HPDE6-E6E7 (cell line): ENCODE results near the gene QRICH1.
A peak's percentile ranks its signal among the peaks of the same experiment; 100 is the strongest.
"Not testable (repeated sequence)": the region's sequence is repeated elsewhere in the genome, so short reads cannot be mapped to it uniquely, and the experiment has no call there.

Experiments used
- DNase-seq: peaks from one replicate; pipeline ENCODE4 v3.0.0; 2011; ENCODE audit warnings: missing footprints; ENCODE audit errors: extremely low spot score

The QRICH1 gene

DNA sequence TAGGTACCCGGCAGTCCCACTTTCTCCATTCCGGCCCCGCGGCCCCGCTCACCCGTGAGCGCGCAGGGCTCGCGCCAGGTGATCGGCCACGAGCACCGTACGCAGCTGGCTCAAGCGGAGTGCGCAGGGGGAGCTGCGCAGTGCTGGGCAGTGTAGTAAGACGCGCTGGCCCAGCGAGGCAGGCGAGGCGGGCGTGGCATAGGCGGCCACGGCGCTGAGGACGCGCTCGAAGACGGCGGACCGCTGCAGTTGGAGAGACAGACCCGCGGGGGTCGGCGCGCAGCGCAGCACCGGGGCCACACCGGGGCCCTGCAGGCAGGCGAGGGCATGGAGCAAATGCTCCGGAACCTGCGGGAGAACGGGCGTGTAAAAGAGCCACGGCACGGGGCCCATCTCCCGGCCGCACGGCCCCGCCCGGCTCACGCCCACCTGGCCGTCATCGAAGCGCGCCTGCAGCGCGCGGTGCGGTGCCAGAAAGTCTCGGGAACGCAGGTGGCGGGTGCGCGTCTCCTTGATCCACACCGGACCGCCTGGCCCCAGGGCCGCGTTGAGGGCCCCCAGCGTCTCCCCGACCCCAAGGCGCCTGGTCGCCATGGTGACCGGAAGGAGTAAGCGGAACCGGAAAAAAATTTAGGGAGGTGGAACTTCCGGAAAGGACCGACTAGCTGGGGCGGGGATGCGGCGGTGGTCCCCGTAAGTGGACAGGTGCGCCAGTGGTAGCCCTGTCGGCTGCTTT, 75.7 kb downstream of the QRICH1 start, which contains the start of gene DALRD3:
TSS of gene DALRD3 (minus strand) at position 610 of the 736 bp plus-strand sequence. CDS start at position 594, 16 bp downstream.
- DNase-seq = no peak

DNA sequence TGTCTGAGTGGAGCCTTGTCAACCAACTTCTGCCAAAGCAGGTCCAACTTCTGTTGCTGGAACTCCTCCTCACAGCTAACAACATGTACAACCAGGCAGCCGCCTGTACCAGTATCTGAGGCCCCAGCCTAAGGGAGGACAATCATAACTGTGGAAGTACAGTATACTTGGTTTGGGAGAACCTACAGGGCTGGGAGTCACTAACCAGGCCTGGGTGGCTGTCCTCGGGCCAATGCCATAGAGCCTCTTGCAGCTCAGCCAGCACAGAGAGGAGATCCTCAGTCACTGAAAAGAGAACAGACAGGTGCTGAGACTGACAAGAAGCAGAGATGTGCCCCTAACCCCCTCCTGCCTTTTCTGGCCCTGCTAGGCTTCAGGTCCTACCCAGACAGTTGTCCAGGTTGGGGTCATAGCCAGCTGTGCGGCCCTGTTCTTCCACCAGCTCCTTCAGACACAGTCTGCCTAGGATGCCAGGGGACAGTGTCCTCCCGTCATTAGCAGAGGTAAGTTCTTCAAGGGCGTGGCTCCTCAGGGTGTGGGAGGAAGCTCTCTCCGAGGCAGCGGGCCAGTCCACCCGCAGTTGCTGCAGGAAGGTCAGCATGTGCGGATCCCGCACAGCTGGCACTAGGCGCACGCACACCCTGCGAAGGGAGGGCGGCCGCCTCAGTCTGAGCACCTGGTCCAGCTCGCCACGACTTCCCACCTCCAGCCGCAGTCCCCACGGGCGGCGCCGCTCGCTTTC, 76.5 kb downstream of the QRICH1 start:
- no peak for DNase-seq

DNA sequence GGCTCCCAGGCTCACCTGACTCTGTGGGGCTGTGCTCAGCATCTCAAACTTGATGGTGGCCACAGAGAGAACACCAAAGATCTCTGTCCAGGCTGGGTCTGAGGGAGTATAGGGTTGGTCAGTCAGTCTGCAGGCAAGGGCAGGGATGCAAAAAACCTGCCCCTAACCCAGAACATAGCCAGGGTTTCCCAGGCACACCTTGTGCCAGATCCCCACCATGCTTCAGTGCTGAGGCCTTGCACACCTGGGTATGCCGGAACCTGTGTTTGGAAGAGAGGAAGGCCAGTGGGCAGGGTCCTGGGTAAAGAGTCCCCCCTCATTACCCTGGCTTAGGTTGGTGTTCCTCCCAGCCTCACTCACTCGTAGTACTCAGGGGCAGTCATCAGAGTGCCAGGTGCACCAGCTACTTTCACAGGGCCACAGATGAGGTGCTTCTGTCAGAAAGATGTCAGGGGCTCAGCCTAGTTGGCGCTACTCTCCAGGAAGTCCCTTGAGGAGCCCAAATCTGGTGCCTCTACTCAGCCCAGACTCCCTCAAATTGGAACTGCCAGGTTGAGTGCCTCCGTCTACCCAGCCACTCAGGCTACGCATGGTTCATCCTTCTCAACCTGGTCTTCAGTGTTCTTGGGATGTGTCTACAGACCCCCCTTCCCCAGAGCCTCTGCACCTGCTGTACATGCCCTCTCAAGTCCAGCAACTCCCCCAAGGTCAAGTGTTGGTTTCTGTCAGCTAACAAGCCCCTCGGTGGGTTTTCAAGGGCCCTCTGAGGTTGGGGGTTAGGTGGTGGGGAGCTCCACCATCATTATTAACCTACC, 77.2 kb downstream of the QRICH1 start:
- DNase-seq = no peak

- no peak for DNase-seq
Measured at GRCh38 chr3:49015765-49016164, 78.1 kb downstream of the QRICH1 start.

DNA sequence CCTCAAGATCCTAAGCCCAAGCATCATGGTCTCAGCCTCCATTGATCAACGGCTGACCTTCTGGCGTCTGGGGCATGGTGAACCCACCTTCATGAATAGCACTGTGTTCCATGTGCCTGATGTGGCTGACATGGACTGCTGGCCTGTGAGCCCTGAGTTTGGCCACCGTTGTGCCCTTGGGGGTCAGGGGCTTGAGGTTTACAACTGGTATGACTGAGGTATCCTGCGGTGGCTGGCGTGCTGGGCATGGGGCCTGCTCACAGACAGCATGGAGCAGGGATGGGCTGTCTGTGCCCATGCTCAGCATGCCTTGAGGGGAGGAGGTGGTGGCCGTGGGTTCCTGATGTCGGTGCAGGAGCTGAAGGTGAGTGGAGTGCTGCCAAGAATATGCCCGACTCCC, 78.8 kb downstream of the QRICH1 start:
- DNase-seq = no peak

DNA sequence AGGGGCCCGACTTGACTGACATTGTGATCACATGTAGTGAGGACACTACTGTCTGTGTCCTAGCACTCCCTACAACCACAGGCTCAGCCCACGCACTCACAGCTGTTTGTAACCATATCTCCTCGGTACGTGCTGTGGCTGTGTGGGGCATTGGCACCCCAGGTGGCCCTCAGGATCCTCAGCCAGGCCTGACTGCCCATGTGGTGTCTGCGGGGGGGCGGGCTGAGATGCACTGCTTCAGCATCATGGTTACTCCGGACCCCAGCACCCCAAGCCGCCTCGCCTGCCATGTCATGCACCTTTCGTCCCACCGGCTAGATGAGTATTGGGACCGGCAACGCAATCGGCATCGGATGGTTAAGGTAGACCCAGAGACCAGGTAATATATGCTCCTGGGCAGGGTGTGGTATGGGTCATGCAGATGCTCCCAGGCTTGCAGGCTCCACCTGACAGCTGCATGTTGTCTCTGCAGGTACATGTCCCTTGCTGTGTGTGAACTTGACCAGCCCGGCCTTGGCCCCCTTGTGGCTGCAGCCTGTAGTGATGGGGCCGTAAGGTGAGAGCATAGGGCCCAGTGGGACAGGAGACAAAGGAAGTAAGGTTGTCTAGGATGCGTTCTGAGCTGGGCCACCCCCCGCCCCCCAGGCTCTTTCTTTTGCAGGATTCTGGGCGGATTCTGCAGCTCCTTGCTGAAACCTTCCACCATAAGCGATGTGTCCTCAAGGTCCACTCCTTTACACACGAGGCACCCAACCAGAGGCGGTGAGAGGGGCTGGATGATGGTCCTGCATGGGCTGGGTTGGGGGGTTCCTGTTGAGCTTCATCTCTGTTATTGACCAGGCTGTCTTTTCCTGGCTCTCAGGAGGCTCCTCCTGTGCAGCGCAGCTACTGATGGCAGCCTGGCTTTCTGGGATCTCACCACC, 79.9 kb downstream of the QRICH1 start:
- DNase-seq = no peak

DNA sequence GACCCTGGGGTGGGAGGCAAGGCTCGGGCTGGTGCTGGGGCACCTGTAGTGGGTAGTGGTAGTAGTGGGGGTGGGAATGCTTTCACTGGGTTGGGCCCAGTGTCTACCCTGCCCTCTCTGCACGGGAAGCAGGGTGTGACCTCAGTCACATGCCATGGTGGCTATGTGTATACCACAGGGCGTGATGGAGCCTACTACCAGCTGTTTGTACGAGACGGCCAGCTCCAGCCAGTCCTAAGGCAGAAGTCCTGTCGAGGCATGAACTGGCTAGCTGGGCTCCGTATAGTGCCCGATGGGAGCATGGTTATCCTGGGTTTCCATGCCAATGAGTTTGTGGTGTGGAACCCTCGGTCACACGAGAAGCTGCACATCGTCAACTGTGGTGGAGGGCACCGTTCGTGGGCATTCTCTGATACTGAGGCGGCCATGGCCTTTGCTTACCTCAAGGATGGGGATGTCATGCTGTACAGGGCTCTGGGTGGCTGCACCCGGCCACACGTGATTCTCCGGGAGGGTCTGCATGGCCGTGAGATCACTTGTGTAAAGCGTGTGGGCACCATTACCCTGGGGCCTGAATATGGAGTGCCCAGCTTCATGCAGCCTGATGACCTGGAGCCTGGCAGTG, 80.6 kb downstream of the QRICH1 start:
- DNase-seq = no peak

DNA sequence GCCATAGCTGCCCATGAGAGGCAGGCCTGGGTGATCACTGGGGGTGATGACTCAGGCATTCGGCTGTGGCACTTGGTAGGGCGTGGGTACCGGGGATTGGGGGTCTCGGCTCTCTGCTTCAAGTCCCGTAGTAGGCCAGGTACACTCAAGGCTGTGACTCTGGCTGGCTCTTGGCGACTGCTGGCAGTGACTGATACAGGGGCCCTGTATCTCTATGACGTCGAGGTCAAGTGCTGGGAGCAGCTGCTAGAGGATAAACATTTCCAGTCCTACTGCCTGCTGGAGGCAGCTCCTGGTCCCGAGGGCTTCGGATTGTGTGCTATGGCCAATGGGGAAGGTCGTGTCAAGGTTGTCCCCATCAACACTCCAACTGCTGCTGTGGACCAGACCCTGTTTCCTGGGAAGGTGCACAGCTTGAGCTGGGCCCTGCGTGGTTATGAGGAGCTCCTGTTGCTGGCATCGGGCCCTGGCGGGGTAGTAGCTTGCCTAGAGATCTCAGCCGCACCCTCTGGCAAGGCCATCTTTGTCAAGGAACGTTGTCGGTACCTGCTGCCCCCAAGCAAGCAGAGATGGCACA, 81.3 kb downstream of the QRICH1 start:
- DNase-seq = no peak

- DNase-seq = no peak
Measured at GRCh38 chr3:49009396-49009795, 84.5 kb downstream of the QRICH1 start.

GRCh38 chr3:49008627-49009026, 85.2 kb downstream of the QRICH1 start:
- not testable (repeated sequence) for DNase-seq

GRCh38 chr3:49007771-49008528, 85.9 kb downstream of the QRICH1 start:
- no peak for DNase-seq

DNA sequence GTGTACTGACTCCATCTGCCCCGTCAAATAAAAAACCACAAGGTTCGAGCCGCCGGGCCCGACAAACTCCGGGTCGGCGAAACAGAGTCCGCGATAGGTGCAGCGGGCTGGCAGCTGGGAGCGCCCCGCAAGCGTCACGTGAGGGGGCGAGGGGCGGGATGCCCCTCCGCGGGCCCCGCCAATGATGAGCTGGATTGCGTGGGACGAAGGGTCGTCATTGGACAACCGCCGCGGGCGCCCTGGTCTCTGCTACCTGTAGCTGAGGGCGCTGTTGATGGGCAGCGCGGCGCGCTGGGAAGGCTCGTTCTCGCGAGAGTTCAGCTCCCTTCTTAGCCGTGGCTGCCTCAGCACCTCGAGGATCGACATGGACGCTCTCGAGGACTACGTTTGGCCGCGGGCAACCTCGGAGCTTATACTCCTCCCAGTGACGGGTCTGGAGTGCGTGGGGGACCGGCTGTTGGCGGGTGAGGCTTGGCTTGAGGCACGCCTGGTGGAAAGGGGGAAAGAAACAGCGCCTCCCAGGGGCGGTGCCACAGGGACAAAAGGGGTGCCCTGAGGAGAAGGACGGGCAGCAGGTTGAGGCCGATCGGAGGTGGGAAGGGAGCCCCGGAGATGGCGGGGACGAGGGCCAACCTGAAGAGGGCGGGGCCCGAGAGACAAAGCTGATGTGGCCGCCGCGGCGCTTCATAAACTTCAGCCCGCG, 86.7 kb downstream of the QRICH1 start, which contains the start of gene WDR6:
TSS of gene WDR6 (plus strand) at position 324 of the 703 bp plus-strand sequence. CDS start at position 365, 41 bp downstream.
- peak; percentile 69 for DNase-seq

GRCh38 chr3:49006408-49007067, 87.3 kb downstream of the QRICH1 start:
- no peak for DNase-seq

GRCh38 chr3:49005998-49006397, 87.9 kb downstream of the QRICH1 start:
- no peak for DNase-seq

DNA sequence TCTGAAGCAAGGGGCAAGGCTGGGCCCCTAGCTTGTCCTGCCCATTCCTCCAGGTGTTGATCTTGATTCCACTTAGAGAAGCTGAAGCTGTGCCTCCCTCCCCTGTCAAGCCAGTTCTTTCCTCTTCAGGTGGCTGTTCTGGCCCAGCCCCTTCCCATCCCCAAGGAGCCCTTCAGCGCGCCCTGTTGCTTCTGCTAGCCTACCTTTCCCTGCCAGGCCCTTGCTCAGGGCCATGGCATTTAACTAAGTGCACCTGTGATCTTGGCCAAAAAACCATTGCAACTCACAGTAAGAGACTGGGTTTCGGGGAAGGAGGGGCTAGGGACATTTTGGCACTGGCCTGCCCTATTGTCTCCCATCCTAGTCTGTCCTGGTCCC, 88.6 kb downstream of the QRICH1 start:
- DNase-seq = no peak

DNA sequence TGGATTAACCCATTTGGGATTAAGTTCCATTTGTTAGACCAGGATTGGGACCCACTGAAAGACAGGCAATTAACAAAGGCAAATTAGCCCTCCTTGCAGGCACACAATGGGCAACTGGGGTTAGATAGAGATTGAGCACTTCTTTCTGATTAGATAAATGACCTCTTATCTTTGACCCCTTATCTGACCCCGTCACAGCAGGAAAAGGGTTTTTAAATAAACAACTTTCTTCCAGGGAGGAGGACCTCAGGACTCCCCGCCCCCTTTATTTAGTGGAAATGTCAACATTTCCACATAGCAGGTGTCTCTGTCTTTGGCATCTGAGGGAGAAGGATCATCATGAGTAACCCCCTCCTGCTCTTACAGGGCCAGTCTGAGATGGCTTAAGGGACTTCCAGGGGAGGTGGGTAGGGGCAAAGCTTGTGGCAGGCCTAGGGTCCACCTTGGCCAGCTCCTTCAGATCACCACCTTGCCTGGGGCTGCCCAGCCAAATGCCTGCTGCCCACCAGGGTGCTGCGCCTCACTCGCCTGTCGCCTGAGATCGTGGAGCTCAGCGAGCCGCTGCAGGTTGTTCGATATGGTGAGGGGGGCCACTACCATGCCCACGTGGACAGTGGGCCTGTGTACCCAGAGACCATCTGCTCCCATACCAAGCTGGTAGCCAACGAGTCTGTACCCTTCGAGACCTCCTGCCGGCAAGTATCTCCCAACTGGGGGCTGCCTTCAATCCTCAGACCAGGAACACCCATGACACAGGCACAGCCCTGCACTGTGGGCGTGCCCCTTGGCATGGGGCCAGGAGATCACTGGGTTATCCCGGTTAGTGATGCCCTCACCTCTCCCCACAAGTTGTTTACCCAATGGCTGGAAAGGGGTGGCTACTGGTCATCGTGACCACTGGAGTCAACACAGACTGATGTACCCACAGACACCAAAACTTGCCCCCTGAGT, 89.2 kb downstream of the QRICH1 start:
- no peak for DNase-seq

DNA sequence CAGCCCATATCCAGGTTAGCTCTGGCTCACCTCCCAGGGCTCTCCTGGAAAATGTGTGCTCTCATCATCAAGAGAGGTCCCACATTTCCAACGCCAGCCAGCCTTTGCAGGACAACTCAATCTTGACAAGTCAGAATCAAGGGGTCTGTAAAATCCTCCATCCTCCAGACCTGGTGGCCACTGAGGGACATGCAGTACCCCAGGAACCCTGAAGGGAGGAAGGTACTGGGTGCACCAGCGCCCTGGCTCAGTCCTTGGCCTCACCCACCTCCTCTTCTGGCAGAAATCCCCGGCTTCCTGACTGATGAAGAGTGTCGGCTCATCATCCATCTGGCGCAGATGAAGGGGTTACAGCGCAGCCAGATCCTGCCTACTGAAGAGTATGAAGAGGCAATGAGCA, 92.7 kb downstream of the QRICH1 start:
- no peak for DNase-seq
